Glomerular endothelial cell (primary cell): ENCODE measurements around the gene NBEA. TPM values are rescaled to one million over a fixed set of nuclear protein-coding genes. Genes with fewer than 3 reads are reported as not detected.
A peak's percentile ranks its signal among the peaks of the same experiment; 100 is the strongest.
"Not testable (repeated sequence)": the region's sequence is repeated elsewhere in the genome, so short reads cannot be mapped to it uniquely, and the experiment has no call there.

ENCODE experiments used
- DNase-seq: peaks from one replicate; pipeline ENCODE4 v3.0.0-alpha.2; 2011; ENCODE audit warnings: low read depth, low spot score; ENCODE audit errors: extremely low read depth
- total RNA-seq: library from RNA; depleted of rRNA; stranded (reverse); fragments of >200 nt; gene quantifications from 2 replicates; pipeline ENCODE4 v1.2.3, GENCODE V29; 2015

The NBEA gene
- total RNA-seq, 1 donor from 2014 or later: 4.1 TPM

DNA sequence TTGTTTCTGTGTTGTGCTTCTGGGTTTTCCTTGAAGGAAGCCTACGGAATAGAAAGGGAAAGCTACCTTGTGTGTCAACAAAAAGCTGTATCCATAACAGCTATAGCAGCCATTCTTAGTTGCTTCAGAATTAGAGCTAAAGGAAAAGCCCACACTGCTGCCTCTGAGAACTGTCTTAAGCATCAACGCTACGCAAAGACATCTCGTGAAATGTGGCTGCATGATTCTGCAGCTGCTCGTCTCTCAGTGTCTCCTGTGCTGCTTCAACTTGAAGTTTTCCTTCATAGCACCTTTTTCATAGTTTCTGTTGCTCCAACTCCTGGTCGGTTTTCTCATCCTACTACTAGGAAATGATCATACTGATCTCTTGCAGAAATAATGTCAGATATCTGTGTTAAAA lies 675.4 kb downstream of the NBEA start:
- DNase-seq: no peak

DNA sequence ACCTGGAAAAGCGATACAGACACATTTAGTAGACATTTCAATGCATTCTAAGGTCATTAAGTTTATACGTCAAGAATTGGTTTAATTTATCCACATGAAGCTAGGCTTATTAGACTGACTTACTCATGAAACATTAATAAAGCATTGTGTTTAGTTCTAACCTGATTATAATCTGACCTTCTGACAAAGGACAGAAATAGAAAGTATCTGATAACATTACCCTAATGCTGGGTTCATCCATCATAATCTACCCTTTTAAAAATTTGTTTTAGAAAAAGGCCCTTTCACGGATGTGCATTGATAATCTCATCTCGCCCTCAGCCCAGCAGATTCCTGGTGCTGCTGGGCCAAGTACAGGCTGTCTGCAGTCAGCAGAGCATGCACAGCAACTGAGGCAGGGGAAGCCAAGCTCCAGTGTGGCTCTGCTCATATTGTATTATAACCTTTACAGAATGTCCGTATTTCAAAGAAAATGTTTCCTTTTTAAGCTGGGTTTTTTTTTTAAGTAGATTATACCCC lies 676.6 kb downstream of the NBEA start:
- no peak for DNase-seq

DNA sequence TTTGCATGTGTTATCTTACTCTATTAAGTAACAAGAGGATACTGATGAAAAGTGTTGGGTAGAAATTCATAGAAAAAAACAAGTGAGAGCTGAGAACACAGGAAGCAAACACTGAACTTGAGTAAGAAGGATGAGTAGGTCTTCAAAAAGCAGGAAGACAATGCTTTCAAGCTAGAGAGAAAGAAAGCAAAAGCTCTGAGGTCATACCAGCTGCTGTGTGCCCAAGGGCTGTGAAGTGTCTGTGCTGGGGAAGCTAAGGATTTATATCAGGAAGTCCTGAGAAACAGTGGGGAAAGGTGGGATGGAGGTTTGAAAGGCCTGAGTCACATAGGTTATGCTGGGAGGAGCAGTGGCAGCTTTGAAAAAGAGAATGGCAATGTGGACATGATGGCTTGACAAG lies 679.9 kb downstream of the NBEA start:
- DNase-seq: no peak

DNA sequence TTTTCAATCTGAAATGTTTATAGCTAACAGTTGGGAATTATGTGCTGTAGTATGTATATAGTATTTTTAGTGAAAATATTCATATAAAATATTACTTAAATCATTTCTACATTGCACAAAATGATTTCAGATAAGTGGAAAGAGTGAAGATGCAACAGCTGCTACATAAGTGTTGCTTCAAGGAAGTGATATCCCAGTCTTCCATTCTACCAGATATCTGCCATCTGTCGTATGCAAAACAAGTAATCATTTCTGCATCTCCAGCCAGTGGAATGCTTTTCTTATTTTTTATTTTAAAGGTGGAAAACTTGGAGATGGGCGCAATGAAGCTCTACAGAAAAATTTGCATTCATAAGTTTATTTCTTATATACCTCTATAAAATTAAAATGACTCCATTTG lies 687.0 kb downstream of the NBEA start:
- no peak for DNase-seq

DNA sequence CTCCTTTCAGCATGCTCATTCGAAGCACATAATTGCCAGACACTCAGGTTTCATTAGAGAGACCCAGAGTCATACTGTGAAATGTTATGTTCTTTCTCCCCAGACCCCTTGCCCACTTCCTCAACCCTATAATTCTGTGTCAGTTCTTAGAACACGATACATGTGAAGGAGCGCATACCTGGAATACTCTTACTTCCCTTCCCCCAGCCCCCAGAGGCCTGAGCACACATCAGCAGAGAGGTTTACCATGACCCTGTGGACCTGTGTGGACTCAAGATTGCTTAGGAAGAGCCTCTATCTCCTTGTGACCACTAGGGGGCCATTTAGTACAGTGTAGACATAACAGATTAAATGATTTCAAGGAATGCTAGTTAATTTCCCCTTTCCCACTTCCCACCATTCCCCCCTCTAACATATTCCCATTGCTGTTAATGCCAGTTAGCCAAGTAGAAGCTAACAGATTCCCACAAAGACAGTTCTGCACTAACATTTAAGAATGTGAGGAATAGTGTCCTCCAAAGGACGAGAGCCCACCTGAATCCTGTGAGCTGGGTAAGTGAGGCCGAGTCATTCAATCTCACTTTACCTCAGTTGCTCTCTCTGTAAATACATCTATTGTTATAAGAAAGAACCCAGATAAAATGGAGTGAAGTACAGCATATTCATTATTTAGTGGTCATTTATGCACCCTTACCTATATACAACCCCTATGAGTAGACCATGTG lies 688.6 kb downstream of the NBEA start:
- DNase-seq: peak; percentile 4

DNA sequence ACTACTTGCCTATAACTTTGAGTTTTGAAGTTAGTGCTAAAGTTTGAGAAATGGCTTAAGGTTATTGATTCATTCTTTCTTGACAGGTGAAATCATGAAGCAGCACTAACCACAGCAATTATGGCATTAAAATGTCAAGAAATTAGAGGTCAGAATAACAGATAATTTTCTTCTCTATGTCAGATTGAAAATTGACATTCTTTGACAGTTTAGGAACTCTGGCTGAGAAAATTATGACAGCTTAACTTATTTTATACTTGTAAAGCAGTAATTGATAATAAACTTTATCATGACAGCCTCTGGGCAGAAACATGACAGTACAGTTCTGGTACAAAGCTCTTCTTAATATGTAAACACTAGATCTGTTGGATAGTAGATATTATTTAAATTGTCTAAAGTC lies 689.6 kb downstream of the NBEA start:
- no peak for DNase-seq

DNA sequence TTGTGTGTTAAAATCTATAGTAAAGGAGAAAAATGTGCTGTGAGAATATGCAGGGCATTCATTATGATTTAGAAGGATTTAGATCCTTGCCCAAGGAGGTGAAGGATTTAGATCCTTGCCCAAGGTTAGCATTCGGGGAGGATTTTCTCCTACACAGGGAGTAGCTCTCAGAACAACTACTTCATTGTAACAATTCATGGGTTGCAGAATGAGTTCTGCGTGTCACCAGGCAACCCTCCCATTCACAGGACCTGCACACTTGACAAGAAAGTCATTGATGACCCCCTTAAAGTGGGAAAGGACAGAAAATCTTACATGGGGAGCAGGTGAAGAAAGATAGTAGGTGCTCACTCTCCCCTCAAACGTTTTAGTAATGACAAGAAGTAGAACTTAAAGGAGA lies 701.6 kb downstream of the NBEA start:
- DNase-seq: no peak

DNA sequence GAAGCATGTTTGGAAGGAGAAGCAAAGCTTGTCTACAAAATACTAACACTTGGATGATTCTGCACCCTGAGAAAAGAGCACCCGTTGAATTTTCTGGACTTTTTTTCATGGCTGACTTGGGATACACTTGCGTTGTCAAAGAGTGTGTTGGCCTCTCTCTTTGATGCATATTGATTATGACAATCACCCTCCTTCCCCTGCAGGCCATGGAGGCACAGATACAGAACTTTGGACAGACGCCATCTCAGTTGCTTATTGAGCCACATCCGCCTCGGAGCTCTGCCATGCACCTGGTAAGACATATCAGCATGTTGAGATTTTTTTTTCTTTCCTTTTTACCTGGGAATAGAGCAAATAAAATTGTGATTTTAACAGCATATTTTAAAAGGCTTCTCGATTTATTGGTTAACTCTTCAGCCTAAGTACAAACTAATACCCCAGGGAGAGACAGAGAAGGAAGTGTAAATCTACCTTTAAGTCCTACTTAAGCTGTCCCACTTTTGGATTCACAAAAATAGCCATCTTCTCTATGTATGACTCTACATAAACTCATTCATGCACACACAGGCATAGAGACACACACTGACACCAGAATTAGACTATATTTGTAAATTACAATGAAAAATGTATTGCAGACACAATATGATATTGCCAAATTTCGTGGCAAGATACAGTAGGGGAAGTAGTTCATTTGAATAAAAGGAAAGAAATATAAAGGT lies 704.1 kb downstream of the NBEA start:
- DNase-seq: no peak

DNA sequence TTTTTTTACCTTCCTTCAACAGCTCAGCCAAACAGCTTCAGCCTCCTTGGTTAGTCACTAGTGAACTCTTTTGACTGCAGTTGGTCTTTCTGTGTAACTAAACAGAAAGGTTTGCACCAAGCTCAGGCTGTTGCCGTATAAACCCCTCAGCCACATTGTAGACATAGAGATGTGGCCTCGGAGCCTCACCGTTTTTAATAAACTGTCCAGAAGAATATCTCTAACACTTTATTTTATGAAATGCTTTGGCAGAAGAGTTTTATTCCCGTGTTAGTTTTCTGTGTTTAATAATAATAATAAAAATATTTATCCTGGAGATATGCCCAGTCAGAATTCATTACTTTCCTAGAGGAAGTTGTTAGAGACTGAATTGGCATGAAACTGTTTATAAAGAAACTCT lies 706.1 kb downstream of the NBEA start:
- DNase-seq: no peak

DNA sequence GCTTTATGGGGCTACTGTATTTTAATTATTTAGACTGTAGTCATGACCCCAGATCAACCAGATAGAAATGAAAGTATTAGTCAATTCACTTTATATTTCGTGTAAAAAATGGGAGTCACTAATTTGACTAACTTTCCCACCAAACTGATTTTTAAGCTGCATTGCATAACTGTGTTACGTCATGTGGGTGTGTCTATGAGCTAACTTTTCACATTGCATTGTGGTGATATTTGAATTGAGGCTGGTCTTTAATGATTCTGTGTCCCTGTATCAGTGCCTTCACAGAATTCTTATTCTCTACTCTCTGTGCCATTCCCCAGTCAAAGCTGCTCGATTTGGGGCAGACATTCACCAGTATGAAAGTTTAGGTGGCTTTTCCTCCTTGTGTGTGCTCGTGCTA lies 707.1 kb downstream of the NBEA start:
- no peak for DNase-seq

DNA sequence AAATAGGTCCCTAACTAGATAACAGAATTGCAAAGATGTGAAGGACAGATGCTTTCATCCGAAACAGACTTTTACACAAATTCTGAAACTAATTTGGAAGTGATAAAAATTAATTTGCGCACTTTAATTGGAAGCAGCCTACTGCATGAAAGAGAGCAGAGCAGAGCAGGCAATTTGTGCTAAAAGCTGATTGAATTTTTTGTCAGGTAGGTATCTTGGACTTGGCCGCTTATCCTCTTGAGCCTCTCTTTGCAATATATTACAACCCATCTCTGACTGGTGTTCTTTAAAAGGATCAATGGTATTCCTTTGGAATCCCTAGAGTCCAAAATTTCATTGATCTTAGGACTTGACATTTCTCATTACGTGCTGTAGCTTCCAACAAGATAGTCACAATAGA lies 717.7 kb downstream of the NBEA start:
- no peak for DNase-seq

DNA sequence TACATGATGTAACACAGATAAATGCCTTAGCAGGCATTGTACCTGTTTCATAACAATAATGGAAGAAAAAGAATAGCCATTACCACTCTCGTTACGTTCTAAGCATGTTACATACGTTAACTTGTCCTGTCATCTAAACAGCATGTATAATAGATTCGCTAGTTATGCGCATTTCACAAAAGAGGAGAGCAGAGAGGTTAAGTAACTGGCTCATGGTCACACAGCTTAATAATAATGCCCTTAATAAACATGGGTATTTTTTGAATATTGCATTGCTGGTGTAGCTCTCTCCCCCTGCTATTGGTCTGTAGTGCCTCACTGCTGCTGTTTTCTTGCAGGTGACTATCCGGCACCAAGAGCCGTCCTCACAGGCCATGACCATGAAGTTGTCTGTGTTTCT lies 722.7 kb downstream of the NBEA start:
- DNase-seq: no peak

DNA sequence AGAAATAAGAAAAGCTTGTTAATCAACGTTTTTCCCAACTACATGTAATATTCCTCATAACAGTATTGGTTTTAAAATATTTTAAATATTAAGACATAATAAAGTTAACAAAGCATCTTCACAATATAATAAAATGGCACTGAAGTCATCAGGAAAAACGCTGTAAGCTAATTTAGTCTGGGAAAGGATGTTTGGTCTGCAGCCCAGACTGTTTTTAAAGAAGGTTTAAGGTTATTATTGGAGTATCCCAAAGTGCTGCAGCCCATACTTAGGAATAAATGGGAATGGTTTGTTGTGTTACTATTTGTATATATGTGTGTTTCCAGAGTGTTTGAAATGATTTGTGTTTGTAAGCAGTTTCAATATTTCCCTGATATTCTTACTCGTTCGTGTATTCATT lies 727.3 kb downstream of the NBEA start:
- DNase-seq: no peak

DNA sequence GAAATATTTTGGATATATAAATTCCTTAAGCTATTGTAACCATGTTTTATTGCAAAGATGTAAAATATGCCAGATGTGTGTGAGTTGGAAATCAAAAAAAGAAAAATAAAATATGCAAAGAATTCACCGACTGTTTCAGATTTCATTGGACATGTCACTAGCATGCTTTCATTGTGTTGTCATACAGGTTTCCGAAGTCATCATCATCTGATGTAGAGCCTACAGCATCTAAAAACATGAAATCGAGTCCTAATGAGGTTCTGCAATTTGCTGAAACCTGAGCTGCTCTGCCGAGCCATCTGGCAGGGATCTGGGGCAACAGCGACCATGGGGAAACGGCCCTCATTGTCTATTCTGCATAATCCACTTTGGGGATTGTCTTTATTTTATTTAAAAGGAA lies 730.5 kb downstream of the NBEA start:
- DNase-seq: no peak

DNA sequence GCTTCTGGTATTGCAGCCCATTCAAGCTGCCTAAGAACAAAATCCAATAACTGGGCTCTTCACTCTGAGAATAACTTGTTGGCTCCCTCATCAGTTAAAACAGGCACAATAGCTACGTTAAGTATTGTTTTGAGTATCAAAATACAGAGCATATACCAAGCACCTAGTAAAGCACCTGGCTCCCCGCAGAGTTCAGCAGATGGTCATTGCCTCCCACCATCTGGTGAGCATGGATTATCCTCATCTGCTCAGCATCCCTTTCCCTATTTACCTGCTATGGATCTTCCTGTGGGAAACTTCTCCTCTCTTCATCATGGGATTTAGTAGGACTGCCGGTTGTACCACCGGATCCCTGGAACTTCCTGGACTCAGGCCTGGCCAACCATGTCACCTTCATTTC lies 733.6 kb downstream of the NBEA start:
- no peak for DNase-seq

DNA sequence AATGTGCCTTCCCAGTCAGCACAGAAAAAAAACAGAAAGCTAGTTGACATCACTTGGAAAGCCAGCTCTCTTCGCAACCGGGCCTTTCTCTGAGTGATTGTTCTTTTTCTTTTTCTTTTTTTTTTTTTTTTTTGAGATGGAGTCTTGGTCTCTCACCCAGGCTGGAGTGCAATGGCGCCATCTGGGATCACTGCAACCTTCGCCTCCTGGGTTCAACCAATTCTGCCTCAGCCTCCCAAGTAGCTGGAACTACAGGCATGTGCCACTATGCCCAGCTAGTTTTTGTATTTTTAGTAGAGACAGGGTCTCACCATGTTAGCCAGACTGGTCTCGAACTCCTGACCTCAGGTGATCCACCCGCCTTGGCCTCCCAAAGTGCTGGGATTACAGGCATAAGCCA lies 735.8 kb downstream of the NBEA start:
- DNase-seq: not testable (repeated sequence)

DNA sequence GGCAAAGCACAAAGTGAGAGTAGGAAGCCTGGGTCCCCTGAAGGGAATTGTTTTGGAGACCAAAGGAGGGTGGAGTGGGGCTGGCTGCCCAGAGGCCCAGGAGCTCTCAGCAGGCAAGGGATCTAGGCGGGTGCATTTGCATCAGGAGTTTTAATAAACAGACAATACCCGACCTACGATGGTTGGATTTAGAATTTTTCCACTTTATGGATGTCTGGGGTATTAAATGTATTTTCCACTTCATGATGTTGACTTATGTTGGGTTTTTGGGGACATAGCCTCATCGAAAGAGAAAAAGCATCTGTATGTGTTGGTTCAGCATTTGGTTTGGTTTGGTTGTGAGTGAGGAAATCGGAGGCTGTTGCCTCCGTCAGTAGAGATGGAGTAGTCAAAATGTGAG lies 739.6 kb downstream of the NBEA start:
- no peak for DNase-seq

DNA sequence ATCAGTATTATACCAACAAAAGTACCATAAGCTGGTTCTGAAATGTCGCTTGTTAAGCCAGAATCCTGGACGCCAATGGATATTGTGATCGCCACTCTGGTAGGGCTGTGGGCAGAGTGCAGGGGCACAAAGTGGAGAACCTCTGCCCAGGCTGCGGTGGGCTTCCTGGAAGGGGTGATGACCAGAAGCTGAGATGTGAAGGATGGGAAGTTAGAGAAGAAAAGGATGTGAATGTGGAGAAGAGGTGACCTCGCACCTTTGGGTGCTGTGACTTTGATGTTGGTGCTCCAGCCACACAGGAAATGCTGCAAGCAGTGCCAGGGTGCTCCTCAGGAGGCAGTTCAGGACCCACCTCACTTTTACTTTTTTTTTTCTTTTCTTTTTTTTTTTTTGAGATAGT lies 742.4 kb downstream of the NBEA start:
- no peak for DNase-seq

DNA sequence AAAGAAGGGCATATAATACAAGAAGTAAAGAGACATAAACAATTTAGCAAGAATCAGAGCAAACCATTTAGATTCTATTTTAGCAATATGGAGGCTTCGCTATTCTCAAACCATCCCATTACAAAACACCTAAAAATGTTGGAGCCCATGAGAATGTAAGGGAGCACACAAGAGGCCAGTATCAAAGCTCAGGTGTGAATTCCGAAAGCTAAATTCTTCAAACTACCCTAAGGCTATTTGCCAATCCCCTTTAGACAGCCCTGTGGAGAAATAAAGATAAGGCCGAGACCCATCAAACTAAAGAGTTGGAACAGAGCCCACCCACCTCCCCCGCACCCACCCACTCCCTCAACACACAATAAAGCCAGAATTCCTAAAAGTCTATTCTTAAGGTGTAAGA lies 745.3 kb downstream of the NBEA start:
- no peak for DNase-seq

DNA sequence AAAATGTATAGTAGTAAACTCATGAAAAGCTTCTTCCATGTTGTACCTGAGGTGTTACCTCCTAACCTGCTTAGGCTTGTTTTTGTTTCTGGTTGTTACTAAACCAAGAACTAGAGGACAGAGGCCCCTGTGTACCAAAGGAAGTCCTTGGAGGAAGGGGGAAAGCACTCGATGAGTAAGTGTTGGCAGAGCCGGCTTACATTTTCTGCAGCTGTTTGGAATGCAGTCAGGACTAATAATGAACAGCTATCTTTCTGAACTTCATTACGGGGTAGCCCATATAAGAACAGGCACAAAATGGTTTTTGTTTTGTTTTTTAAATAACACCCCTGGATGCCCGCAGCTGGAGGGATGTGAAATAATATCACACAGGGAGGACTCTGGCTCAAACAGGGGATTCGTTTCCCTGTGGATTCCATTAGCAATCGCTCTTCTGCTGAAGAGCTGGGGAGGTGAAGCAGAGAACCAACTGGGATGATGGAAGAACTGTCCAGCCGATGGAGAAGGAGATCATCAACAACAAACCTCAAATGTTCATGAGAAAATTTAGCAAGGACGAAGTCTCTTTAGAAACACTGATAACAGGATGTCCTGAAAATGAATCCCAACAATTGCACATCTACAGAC lies 748.6 kb downstream of the NBEA start:
- no peak for DNase-seq

DNA sequence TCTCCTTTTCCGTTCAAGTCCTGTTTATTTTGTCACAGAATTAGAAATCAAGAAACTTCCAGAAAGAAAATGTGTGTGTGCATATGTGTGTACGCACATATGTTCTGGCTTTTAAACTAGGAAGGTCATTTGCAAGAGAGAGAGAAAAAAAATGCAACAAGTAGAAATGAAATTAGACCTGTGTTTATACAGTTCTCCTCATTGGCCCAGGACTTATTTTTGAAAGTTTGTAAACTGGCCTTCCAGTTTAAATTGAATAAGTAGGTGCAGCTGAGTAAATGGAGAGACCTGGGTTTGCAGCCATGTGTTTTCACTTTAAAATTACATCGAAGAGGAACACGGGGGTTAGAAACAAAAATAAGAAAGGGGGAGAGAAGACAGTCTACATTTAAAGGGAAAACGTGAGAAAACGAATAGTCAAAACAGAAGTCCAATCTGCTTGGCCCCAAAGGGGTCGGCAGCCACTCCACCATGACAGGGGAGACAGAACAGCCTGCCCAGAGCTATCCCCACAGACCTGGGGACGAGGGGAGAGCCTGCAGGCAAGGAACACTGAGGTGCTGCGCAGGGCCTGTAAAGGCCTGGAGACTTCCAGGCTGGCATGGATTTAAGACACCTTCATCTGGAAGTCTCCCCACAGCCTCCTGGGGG lies 751.2 kb downstream of the NBEA start:
- DNase-seq: no peak
